OCI-LY7 (cell line): Measurements from ENCODE around the gene PAK4.

Source experiments
- CTCF ChIP-seq: fragments of 200-600 bp; sonication (generic); conservative IDR thresholded peaks from 2 replicates; pipeline ENCODE4 v1.5.1; 2014; ENCODE audit warnings: mild to moderate bottlenecking, antibody characterized with exemption, low read length, moderate library complexity, mixed read lengths
- EZH2phosphoT487 ChIP-seq: fragments of 200-600 bp; sonication (generic); IDR thresholded peaks from 2 replicates; pipeline ENCODE4 v1.6.1; 2018; ENCODE audit warnings: low read depth, borderline replicate concordance, mild to moderate bottlenecking, mixed run types, antibody characterized with exemption, low read length, moderate library complexity, mixed read lengths

GRCh38 chr19:39177110-39177699 is 51.6 kb downstream of the PAK4 start:
- TF ChIP-seq CTCF (no peak), EZH2phosphoT487 (no peak)
